CD4-positive, alpha-beta T cell treated with Interleukin-12 subunit alpha and Interleukin-12 subunit beta, for 1 hour (primary cell): ENCODE results near the gene LPCAT1.
"Not testable (repeated sequence)": the region's sequence is repeated elsewhere in the genome, so short reads cannot be mapped to it uniquely, and the experiment has no call there.

Source experiments
- DNase-seq: peaks from one replicate; pipeline ENCODE4 v3.0.0-alpha.2; 2020

LPCAT1 gene

DNA sequence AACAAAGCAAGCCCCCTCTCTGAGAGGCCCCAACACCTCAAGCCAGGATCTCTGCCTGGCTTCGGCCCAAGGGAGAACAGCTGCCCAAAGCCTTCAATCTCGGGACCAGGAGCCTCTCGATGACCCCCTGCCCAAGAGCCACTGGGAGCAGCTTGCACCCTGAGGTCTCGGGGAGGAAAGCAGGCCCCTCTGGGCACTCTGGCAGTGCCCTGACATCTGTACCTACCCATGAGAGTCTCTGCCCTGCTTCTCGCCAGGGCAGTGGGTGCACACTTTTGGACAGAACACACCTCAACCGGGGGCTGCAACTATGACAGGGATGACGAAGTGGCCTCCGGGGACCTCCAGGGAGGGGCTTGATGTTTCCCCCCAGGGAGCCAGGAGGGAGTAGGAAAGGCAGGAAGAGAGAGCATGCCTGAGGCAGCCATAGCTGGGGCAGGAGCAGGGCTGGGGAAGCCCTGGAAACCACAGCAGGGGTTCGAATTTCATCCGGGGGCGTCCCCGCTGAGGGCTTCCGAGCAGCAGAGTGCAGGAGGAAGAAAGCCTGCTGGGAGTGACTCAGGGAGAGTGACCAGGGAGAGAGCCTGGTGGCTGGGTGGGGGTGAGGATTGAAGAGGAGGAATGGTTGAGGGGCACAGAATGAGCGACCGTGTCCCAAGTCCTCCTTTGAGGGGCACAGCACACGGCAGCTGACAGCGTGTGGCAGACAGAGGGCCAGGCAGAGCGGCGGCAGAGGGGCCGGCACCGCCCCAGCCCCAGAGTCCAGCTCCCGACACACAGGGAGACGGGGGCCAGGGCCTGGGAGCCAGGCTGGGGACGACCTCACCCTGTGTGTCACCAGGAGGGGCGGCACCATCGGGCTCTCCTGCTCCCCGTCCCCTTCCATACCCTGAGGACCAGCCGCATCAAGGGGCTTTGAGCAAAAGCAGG, 1.8 kb downstream of the LPCAT1 start:
- DNase-seq: no peak

- no peak for DNase-seq
Observed at GRCh38 chr5:1520791-1521453, 2.8 kb downstream of the LPCAT1 start.

- DNase-seq: no peak
Observed at GRCh38 chr5:1519631-1520210, 4.0 kb downstream of the LPCAT1 start.

DNA sequence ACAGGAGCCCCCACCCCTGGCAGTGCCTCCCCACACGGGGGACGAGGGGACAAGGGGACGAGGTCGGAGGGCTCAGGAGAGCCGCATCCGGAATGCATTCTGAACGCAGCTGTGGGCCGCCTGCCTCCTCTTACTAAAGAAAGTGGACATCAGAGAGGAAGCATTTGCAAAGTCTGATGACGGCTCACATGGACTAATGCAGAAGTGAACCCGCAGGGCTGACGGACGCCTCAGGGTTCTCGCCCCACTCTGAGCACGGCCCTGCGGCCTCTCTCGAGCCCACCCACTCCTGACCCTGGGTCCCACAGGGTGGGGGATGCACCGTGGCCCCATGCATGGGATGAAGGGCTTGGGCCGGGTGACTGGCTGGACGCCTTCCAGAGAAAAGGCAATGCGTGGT, 5.9 kb downstream of the LPCAT1 start:
- no peak for DNase-seq

- no peak for DNase-seq
Observed at GRCh38 chr5:1516615-1517601, 6.9 kb downstream of the LPCAT1 start.

- no peak for DNase-seq
Observed at GRCh38 chr5:1515921-1516571, 7.7 kb downstream of the LPCAT1 start.

DNA sequence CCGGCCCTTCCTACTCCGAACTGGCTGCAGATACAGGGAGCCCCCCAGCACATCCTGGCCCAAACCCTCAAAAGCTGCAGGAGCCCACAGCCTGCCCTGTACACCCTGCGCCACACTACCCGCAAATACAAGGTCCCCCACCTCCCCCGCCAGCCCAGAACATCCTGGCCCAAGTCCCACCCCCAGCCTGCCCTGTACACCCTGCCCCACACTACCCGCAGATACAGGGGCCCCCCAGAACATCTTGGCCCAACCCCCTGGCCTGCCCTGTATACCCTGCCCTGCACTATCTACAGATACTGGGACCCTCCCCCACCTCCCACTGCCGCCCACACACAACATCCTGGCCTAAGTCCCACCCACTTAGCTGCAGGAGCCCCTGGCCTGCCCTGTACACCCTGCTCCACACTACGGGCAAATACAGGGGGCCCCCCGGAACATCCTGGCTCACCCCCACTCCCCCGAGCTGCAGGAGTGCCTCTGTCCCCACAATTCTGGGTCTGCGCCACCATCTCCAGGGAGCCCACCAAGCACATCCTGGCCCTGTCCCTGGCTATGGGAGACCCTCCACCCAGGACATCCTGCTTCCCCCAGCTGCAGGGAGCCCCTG, 8.3 kb downstream of the LPCAT1 start:
- no peak for DNase-seq

DNA sequence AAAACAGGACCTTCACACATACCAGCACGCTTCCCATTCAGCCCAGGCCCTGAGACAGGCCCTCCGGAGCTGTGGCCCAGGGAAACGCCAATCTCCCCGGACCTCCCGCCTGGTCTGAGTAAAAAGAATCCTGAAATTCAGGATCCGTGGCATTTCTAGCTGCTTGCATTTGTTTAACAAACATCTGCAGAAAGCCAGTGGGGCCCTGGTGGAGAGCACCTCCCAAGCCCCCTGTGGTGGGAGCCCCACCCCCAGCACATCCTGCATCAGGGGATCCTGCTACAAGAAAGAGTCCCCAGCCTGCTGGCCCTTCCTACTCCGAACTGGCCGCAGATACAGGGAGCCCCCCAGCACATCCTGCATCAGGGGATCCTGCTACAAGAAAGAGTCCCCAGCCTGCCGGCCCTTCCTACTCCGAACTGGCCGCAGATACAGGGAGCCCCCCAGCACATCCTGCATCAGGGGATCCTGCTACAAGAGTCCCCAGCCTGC, 8.9 kb downstream of the LPCAT1 start:
- DNase-seq: not testable (repeated sequence)

- no peak for DNase-seq
Observed at GRCh38 chr5:1514027-1514818, 9.5 kb downstream of the LPCAT1 start.

DNA sequence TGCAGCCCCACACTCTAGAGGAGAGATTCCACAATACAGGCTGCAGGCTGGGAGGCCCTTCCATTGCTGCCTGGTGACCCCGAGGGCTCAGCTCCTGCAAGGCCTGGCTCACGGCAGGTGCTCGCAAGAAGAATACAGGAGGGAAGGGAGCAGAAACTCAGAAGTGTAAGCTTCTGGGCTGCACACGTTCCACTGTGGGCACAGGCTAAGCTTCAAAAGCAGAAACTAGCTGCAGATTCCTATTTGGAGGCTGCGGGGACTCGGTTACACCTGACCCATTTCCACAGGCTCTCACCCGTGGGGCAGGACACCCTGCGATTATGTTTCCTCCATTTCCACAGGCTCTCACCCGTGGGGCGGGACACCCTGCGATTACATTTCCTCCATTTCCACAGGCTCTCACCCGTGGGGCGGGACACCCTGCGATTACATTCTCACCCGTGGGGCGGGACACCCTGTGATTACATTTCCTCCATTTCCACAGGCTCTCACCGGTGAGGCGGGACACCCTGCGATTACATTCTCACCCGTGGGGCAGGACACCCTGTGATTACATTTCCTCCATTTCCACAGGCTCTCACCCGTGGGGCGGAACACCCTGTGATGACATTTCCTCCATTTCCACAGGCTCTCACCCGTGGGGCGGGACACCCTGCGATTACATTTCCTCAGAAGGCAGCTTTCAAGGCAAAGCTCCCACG, 10.3 kb downstream of the LPCAT1 start:
- DNase-seq: no peak

DNA sequence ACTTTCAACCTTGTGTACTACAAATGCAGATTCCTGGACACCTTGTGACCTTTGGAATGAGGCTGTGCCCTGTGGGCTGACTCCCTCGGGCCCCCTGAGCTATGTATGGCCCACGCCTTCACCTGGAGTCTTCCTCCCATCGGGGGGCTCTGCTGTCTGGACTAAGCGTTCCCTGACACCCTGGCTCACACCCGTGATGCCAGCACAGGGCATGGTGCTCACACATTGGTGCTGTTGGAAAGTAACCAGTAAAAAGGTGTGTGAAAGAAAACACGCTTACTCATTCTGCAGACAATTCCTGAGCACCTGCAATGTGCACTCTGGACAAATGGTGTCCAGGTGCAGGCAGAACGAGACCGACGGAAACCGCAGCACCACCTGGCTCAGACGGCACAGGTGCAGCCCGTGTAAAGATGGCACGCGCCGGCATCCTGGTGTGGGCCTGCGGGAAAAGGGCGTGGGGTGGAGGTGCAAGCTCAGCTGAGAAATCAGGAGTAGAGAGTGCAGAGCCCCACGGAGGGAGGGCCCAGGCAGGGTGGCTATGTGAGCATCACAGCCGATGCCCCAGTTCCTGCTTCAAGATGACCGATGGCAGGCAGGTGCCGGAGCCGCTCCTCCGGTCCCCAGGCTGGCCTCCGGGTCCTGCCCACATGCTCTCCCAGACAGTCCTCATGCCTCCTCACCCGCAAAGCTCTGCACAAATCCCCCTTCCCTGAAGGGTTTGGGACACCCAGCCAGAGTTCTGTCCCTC, 11.0 kb downstream of the LPCAT1 start:
- no peak for DNase-seq

DNA sequence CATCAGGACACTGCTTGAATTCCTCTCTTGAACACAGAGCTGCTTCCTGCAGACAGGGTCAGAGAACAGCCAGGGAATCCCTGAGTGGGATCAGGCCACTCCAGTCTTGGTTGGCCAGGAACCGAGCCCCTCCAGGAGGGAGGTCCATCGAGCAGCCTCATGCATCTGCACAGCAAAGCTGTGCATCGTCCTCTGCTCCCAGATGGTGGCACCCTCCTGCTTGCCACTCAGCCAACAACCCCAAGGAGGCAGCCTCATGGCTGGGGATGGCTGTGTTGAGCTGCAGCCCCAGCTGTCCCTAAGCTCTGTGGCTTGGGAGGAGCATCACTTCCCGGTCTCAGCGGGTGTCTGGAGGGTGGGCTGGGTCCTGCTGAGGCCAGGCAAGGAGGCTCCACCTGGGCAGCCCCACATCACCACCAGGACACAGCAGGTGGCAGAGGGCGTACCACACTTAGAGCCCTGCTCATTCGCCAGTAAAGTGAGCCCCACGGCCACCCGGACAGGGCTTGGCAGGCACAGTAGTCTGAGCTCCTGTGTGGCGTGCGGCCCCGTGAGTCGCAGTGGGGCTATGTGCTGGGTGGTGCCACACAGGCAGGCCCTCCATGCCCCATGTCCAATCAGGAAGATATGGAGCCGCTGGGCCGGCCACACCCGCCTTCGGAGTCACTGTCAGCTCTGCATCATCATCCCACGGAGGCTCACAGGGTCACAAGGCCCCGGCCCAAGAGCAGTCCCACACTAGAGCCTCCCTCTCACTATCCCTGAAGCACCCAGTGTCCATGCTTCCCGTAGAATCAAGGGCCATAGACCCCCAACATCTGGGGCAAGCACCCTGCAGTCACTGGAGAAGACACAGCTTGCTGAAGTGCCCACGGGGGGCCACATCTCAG, 11.9 kb downstream of the LPCAT1 start:
- no peak for DNase-seq

DNA sequence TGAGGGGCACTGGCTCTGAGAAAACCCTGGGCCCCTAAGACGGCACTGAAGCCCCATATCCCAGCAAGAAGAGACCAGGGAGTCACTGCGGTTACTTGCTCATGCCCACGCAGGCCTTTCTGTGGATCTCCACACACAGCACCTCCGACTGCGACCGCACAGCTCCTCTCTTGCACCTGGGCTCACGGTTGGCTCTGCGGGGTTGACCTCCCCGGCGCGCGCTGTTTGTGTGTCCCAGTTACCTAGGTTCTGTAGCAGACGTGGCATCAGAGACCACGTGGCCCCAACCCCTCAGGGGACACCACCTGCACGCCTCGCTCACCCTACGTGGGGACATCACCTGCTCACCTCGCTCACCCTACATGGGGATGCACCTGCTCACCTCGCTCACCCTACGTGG, 12.7 kb downstream of the LPCAT1 start:
- DNase-seq: no peak

GRCh38 chr5:1510631-1511030, 13.1 kb downstream of the LPCAT1 start:
- no peak for DNase-seq

- DNase-seq: no peak
Observed at GRCh38 chr5:1510151-1510561, 13.6 kb downstream of the LPCAT1 start.

DNA sequence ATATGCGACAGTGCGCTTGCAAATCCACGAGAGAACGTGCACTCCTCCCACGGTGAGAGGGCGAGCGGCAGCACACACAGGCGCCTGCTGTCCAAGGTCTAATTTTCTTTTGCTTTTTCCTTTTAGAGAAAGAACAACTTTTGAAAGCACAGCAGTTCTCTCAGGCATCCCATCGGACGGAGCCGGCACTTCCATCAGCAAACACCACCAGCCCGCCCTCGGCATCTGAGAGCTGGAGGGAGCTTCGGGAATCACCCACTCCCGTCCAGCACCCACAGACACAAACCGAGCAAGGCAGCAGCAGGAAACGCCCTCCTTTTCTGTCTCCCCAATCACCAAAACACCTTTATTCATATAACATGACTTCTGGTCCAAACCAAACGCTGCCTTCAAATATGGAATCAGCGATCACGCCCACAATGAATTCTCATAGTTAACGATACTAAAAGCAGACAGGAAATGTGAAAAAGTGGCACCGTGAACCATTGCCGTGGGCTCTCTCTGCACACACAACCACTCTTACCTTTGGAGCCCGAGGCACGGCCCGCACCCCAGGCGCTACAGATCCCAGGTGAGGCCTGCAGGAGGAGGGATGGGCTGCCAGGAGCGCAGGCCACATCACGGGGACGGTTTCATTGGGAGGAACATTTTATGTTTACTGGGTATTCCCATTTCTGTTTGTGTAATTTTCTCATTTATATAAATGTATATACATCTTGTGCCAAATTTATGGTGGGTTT, 14.2 kb downstream of the LPCAT1 start:
- DNase-seq: no peak

DNA sequence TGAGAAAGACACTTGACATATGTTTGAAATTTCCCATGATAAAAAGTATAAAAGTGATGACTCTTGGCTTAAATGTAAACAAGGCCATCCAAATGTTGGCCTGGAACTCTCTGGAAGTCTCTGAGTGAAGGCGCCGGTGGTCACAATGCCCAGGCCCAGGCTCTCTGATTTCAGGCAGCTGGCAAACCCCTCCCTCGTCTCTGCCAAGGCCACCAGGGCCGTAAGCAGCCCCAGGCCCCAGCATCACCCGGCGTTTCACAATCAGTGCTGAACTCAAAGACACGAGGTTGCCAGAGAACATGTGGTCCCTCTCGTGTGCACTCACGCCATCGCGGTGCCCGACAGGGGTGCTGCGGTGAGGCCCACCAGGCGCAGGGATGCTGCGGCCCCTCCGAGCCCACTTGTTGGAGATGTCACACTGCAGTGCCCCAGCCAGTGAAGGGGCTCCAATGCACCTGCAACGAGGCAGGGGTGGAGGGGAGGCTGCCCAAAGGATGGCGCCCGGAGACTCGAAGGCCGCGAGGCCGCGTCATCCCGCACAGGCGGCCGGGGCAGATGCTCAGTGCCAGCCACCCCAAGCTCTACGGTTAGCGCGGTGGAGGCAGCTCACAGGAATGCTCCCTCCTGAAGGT, 15.0 kb downstream of the LPCAT1 start:
- DNase-seq: no peak
